Measurements from ENCODE around the gene CHCHD10. TPM values are rescaled to one million over a fixed set of nuclear protein-coding genes. Genes with fewer than 3 reads are reported as not detected.

CHCHD10 gene
- total and polyA plus RNA-seq, 2 of the 13 experiments (the other 11 are each of a cell fraction or from before 2014, with no cell fraction given), result 37.0 to 62.8 TPM

DNA sequence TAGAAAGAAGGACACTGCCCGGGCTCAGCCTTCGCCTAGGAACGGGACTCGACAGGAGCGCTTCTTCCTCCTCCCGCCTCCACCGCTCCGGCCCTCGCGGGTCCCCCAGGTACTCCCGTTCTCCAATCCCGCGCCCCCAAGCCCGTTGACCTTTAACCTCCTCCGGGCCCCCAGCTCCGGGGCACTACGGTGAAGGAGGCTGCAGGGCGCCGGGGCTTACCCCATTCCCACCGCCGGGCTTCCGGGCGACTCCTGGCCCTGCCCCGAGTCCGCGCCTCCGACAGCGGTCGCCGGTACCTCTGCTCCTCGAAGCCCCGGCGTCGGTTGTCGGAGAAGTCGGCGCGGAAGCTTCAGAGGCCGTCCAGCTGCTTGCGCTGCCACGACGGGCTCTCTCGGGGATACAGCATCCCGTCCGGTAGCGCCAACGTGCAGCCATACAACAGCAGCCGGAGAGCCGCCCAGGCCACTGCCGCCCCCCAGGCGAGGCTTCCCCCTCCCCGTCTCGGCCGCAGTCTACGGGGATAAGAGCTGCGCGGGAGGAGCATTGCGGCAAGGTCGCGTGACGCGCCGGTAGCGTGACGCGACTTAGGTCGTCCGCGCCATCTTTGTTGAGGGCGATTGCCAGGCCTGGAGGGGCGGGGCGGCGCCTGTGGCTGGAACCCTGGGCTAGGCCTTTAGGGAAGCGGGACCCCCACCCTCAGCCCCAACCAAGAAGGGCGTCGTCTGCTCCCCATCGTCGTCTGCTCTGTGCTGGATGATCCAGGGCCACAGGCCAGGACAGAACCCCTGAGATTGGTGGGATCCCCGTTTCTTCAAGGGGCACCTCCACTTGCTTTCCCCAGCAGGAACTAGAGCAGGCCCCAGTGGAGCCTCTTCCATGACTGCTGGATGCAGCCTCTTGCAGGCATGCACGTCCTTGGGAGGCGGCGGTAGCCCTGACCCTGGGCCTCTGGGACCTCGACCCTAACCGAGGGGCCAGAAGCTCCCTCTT lies 50.7 kb downstream of the CHCHD10 start (continued):
- TF ChIP-seq, protein P1, sequence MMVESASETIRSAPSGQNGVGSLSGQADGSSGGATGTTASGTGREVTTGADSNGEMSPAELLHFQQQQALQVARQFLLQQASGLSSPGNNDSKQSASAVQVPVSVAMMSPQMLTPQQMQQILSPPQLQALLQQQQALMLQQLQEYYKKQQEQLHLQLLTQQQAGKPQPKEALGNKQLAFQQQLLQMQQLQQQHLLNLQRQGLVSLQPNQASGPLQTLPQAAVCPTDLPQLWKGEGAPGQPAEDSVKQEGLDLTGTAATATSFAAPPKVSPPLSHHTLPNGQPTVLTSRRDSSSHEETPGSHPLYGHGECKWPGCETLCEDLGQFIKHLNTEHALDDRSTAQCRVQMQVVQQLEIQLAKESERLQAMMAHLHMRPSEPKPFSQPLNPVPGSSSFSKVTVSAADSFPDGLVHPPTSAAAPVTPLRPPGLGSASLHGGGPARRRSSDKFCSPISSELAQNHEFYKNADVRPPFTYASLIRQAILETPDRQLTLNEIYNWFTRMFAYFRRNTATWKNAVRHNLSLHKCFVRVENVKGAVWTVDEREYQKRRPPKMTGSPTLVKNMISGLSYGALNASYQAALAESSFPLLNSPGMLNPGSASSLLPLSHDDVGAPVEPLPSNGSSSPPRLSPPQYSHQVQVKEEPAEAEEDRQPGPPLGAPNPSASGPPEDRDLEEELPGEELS (CRISPR knock-in tag; IDR thresholded peaks at IDR 0.05), result peak; percentile 74
- TF ChIP-seq ZBTB8A (CRISPR knock-in tag; IDR thresholded peaks at IDR 0.05; ENCODE audit: borderline replicate concordance, low read depth) (no peak), ZNF652 (CRISPR knock-in tag; IDR thresholded peaks at IDR 0.05; ENCODE audit: borderline replicate concordance, low read depth) (no peak), ZNF138 (CRISPR knock-in tag; IDR thresholded peaks at IDR 0.05; ENCODE audit: low read depth) (no peak), ZNF563 (CRISPR knock-in tag; IDR thresholded peaks at IDR 0.05) (peak; percentile 38; the same call in 1 of the 2 replicates), CAMTA2 (CRISPR knock-in tag; IDR thresholded peaks at IDR 0.05; ENCODE audit: borderline replicate concordance) (peak; percentile 94), ZNF343 (CRISPR knock-in tag; IDR thresholded peaks at IDR 0.05) (peak; percentile 87), ZBTB26 (CRISPR knock-in tag; IDR thresholded peaks at IDR 0.05; ENCODE audit: borderline replicate concordance) (no peak; the same call in 1 of the 2 replicates), NFYB (CRISPR knock-in tag; IDR thresholded peaks at IDR 0.05) (0 out of 2 replicates have a peak, but pooled peaks have one; percentile 39), ZNF292 (CRISPR knock-in tag; IDR thresholded peaks at IDR 0.05; ENCODE audit: borderline replicate concordance, low read depth) (no peak; the same call in 1 of the 2 replicates), ZNF782 (CRISPR knock-in tag; IDR thresholded peaks at IDR 0.05; ENCODE audit: borderline replicate concordance) (no peak), AHR (CRISPR knock-in tag; IDR thresholded peaks at IDR 0.05) (peak; percentile 69; the same call in 1 of the 2 replicates), TFAP4 (IDR thresholded peaks at IDR 0.05; ENCODE audit: borderline replicate concordance, low read depth) (0 out of 2 replicates have a peak, but pooled peaks have one; percentile 35), ZNF20 (CRISPR knock-in tag; IDR thresholded peaks at IDR 0.05) (0 out of 2 replicates have a peak, but pooled peaks have one; percentile 46), HCFC1 (IDR thresholded peaks at IDR 0.05; ENCODE audit: low read depth, low read length) (peak; percentile 79), ZSCAN25 (CRISPR knock-in tag; IDR thresholded peaks at IDR 0.05) (0 out of 2 replicates have a peak, but pooled peaks have one; percentile 57), HINFP (CRISPR knock-in tag; IDR thresholded peaks at IDR 0.05; ENCODE audit: low read depth) (peak; percentile 71; the same call in 1 of the 2 replicates), FOSL2 (CRISPR knock-in tag; IDR thresholded peaks at IDR 0.05) (peak; percentile 55; the same call in 1 of the 2 replicates), TBP (CRISPR knock-in tag; IDR thresholded peaks at IDR 0.05) (no peak), YEATS2 (CRISPR knock-in tag; IDR thresholded peaks at IDR 0.05; ENCODE audit: borderline replicate concordance) (peak; percentile 89), POGZ (CRISPR knock-in tag; IDR thresholded peaks at IDR 0.05) (peak; percentile 89)
- TF ChIP-seq, protein P2, sequence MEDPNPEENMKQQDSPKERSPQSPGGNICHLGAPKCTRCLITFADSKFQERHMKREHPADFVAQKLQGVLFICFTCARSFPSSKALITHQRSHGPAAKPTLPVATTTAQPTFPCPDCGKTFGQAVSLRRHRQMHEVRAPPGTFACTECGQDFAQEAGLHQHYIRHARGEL (CRISPR knock-in tag; IDR thresholded peaks at IDR 0.05), result peak; percentile 56; the same call in 1 of the 2 replicates
